HG03064 (cell line): Measurements from ENCODE around the gene ENOX1.

ENCODE experiments used
- ATAC-seq: cut with Tn5 transposase; IDR thresholded peaks from one replicate; pipeline ENCODE4 v1.9.1; 2021; ENCODE audit warnings: low read depth; ENCODE audit not compliant: unreplicated experiment

Gene ENOX1

GRCh38 chr13:43682701-43683100 lies 104.1 kb downstream of the ENOX1 start:
- ATAC-seq, result no peak

DNA sequence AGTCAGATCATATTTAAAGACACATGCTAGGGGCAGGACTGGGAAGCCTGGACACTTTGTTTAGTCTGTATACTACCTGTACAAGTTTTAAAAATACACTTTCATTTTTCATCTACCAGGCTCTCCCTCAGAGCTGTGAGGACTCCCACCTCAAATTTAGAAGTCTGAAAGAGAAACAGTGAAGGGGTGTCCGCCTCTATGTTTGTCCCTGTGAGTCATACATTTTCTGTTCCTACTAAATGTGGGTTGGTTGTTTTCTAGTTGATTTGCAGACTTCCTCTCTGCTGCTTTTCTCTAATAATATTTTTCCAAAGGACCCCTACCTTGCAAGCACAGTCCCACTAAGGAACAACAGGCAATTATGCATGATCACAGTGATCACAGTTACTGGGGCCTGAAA lies 110.5 kb downstream of the ENOX1 start:
- ATAC-seq, result peak; percentile 97

DNA sequence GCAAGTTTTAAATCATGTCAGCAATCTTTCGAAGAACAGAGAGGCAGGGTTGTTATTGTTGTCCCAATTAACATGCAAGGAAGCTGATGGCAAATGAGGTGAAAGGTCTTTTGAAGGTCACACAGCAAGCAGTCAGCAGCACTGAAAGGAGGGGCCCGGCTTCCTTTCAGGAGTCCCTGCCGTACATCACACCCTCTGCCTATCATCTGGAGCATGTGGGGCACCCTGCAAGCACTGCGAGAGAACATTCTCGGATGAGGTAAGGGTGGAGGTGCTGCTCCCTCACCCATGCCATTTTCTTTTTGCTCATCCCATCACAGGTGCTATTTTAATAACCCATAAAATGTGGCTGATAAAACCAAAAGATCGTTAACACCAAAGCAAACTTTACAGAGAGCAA lies 111.2 kb downstream of the ENOX1 start:
- no peak for ATAC-seq

DNA sequence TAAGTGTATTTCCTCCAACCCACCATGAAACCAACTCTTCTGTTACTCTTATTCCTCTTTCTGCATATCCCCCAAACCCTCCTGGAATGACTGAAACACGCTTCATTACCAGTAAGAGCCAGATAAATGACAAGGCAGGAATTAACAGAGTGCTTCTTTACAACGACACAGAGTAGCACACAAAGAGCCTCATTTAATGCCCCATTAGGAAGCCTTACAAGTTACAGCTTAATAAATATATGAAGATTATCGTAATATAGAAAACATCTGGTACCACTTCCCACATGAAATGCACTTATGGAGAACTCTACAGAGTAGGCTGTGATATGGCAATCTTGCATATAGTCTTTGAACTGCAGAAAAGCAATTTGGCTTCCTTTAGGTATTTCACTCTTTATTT lies 116.8 kb downstream of the ENOX1 start:
- no peak for ATAC-seq

DNA sequence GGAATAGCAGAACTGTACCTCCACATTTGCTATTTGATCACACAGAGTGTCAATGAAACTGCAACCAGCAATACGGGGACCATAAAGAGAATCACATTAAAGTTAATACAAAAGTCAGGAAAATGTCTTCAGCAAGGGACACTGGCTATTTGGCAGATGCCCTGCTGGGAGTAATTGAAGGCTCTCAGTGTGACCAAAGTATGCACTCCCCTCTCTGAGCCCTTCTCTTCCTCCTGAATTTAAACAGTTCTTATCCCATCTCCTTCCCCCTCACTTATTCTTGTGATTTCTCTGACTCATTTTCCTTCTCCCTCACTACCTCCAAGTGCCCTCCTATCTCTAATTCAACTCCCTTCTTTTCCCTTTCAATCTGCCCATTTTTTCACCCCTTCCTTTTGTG lies 117.7 kb downstream of the ENOX1 start:
- ATAC-seq, result no peak

DNA sequence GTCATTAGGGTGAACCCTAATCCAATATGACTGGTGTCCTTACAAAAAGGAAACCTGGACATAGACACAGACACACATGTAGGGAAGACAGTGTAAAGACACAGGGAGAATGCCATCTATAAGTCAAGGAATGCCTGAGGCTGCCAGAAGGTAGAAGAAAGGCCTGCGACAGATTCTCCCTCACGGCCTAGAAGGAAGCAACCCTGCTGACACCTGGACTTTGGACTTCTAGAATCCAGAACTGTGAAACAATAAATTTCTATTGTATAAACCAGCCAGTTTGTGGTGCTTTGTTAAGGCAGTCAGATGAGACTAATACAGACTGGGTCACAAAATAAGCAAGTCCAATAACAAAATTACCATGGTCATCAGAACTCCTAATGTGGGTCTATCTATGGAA lies 120.4 kb downstream of the ENOX1 start:
- ATAC-seq, result no peak

GRCh38 chr13:43665388-43665787 lies 121.4 kb downstream of the ENOX1 start:
- ATAC-seq, result no peak

- no peak for ATAC-seq
These were observed 122.0 kb downstream of the ENOX1 start for GRCh38 chr13:43664700-43665191.

DNA sequence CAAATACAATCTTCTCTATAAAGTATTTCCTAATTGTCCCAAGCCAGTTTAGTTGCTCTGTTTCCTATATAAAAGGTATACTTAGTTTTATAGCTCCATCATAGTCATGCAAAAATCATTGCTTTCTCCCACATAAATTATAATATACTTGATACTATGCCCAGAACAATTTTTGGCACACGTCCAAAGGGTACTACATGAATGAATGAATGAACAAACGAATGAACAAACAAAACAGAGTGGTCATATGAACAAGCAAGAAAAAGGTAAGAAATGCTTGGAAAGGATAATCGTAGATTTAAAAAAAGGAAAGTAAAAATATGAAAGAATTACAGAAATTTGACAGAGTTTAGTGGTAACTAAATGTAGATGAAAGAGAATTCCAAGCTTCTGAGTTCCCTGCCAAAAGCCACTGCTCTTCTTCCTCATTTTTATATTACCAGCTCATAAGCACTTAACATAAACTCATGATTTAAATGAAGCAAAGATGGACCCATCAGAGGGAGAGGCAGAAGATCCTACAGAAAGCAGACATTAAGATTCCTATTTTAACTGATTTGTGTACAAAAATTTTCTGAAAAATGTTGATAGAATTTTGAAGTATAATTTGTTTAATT lies 123.2 kb downstream of the ENOX1 start:
- no peak for ATAC-seq

GRCh38 chr13:43662976-43663375 lies 123.8 kb downstream of the ENOX1 start:
- ATAC-seq, result no peak

DNA sequence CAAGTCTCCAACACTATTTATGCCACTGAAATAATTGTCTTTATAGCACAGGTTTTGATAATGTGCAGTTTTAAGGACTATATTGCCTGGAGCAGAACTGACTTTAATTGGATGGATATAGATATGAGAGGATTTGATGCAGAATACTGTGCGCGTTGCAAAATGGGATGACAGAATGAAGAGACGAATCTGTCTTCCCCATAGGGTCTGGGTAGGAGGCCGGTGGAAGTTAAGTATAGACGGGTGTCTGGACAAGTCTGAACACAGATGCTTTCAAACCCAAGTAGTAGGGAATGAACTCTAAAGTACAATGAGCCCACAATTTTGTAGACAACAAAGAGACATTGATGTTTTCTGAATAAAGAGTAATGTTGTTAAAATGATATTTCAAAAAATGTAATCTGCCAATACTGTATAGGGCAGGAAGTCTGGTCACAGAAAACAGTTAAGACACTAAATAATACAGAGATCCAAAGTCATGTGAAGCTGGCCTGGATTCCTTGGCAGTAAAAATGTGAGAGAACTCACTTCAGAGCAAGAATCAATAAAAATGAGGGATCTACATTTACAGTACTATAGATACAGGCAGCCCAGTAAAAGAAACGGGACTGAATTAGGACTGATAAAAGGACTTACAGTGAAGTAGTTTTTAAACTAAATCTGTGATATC lies 125.5 kb downstream of the ENOX1 start:
- no peak for ATAC-seq

- ATAC-seq, result no peak
These were observed 129.3 kb downstream of the ENOX1 start for GRCh38 chr13:43657485-43657884.

DNA sequence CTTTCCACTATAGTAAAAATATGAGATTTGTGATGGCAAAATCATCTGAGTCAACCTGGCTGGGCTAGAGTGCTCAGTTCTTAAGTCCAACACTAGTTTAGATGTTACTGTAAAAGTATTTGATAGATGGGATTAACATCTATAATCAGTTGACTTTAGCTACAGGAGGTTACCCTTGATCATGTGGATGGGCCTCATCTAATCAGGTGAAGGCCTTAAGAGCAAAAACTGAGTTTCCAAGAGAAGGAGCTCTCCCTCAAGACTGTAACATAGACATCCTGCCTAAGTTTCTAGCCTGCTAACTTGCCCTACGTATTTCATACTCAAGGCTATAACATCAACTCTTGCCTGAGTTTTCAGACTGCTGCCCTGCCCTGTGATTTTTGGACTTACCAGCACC lies 132.8 kb downstream of the ENOX1 start:
- ATAC-seq, result no peak

DNA sequence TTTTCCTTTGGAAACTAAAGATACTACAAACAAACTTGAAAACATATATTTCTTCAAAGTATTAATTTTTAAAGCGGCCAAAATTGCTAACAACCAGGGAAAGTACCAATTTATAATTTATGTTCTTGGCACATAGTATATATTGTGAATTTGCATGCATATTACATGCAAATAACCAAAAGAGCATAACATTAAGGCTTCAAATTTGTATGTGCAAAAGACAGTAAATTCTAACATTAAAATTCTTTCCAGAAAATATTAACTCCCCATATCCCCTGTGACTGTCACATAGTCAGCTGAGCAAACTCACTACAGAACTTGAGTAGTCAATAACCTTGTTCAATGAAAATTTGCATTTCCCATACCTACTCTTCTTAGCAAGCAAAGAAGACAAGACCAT lies 133.4 kb downstream of the ENOX1 start:
- no peak for ATAC-seq

GRCh38 chr13:43652760-43653159 lies 134.0 kb downstream of the ENOX1 start:
- no peak for ATAC-seq

DNA sequence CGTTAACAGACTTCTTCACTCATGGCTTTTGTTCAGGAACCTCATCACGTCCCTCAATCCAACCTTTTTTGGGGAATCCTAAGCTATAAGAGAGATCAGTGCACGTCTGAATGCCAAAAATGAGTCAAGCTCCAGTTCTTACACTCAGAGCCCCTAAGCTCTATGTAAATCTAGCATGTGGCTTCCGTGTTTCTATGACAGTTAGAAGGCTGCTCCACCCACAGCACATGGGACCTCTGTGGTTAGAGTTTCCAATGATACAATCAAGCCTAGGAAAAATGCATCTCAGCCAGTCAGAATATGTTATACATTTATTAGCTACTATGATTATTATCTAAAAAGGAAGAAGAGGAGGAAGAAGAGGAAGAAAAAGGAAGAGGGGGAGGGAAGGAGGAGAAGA lies 135.9 kb downstream of the ENOX1 start:
- no peak for ATAC-seq

- no peak for ATAC-seq
These were observed 138.0 kb downstream of the ENOX1 start for GRCh38 chr13:43648733-43649132.

GRCh38 chr13:43647471-43647870 lies 139.3 kb downstream of the ENOX1 start:
- ATAC-seq, result no peak

- ATAC-seq, result no peak
These were observed 146.3 kb downstream of the ENOX1 start for GRCh38 chr13:43640476-43640875.

DNA sequence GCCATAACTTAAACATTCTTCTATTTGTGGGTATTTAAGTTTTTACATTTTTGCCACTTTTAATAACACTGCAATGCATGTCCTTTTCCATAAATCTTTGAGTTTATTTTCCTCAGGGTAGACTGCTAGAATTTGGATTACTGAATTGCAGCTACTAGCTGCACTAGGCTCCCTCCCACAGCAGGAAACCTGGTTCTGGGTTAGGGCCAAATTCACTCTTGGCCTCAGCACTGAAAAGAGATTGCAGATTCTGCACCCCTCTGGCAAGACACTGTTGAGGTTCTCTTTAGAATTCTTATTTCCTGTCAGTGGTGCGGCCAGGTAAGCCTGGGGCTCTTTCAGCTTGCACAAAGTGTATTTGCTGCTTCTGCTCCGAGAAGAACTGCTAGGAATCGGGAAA lies 155.7 kb downstream of the ENOX1 start:
- ATAC-seq, result no peak

DNA sequence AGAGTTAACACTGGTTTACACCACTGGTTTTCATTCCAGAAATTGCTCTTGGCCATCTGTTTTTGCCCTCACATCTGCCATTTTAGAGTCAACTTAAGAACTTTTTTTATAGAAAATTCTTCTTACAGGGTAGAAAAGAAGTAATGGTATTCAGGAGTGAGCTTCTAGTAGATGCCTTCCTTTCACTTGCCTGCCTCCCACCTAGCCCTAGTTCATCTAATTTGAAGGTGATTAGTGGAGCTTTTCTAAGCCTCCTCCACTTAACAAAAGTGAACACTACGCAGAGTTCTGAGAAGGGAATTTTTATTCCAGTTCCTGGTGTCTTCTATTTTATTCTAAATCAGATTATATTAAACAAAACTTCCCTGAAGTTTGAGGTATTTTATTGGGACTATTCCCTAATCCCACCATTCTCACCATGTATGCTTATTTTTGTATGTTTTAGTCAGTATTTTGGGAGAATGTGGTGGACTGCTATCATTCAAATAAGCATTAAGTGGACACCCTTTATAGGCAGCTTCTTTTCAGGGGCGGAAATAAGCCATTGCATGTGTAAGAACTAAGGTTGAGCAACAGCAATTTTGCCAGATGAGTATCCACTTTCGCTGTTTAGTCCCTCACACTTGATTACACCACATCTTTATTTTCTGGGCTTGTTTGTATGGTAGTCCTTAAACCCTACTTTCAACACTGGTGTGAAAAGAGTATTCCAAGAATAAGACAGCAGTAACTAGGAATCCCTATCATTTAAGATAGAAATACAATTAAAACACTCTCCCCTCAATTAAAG lies 156.9 kb downstream of the ENOX1 start:
- no peak for ATAC-seq

DNA sequence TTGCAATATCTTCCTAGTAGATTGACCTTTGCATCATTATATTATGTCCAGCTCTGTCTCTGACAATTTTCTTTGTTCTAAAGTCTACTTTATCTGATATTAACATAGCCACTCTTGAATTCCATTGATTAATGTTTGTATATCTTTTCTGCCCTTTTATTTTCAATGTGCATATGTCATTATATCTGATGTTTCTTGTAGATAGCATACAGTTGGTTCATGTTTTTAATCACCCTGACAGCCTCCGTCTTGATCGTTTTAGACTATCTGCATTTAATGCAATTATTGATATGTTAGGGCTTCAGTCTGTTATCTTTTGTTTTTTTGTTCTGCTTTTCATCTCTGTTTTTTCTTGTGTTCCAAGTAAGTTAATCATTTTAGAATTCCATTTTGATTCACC lies 159.8 kb downstream of the ENOX1 start:
- no peak for ATAC-seq
